Stimulated activated CD8-positive, alpha-beta memory T cell treated with anti-CD3 and anti-CD28 coated beads, Interleukin-15, amount 100 ng/mL, for 4 hours (primary cell): Measurements from ENCODE around the gene ATAD3B.
"Not testable (repeated sequence)": the region's sequence is repeated elsewhere in the genome, so short reads cannot be mapped to it uniquely, and the experiment has no call there.

Experiments used
- DNase-seq, 2 donors: peaks; one replicate each; pipeline ENCODE4 v3.0.0-alpha.2; 2020; ENCODE audit warnings: low read depth in 2 of 2

ATAD3B gene

GRCh38 chr1:1451696-1452364, 19.7 kb upstream of the ATAD3B start:
- DNase-seq: no peak

DNA sequence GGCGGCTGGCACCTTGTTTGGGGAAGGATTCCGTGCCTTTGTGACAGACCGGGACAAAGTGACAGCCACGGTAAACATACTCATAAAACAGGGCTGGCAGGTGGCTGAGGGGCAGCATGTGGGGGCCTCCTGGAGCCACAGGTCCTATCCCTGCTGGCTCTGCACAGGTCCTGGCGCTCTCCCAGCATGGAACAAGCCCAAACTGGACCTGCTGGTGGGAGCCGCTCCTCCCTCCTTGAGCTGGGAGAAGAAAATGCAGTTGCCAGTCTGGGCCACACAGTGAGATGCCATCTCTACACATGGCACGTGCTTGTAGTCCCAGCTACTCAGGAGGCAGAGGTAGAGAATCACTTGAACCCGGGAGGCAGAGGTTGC, 19.2 kb upstream of the ATAD3B start:
- not testable (repeated sequence) for DNase-seq

GRCh38 chr1:1452882-1453281, 18.7 kb upstream of the ATAD3B start:
- no peak for DNase-seq

DNA sequence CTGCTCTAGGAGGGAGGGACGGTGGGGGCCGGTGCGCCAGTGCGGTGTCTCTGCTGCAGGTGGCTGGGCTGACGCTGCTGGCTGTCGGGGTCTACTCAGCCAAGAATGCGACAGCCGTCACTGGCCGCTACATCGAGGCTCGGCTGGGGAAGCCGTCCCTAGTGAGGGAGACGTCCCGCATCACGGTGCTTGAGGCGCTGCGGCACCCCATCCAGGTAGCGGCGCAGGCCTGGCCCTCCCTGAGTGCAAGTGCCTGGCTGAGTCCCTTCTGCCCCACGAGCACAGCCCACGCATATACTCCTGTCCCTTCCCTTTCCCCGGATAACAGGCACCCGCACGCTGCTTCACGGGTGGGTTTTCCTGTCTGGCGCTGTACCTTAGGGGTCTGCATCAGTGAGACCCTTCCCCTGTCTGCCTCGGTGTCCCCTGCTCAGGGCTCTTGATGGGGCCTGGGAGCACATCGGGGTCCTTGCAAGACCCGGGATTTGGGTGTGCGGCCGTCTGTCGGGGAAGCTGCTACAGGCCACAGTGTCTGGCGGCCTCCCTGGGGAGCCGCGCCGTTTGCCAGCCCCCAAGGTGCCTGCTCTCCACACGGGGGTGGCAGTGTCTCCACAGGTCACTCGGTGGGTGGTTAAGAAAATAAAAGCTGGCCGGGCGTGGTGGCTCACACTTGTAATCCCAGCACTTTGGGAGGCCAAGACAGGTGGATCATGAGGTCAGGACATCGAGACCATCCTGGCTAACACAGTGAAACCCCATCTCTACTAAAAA, 17.1 kb upstream of the ATAD3B start:
- DNase-seq: not testable (repeated sequence)

DNA sequence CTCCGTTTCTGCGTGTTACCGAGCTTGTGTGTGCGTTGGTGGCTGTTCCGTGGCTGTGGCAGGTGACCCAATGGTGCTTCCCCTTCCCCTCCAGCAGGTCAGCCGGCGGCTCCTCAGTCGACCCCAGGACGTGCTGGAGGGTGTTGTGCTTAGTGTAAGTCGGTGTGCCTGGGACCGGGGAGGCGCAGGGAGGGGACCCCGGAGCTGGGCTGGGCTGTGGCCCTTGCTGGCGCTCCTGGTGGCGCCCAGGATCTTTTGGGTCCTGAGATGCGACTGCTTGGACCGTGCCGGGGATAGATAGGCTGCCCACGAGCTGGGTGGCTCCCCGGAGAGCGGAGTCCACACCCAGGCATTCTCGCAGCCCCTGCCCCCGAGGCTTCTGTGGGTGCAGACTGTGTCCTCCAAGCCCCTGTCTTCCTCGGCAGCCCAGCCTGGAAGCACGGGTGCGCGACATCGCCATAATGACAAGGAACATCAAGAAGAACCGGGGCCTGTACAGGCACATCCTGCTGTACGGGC, 16.1 kb upstream of the ATAD3B start:
- DNase-seq: no peak

DNA sequence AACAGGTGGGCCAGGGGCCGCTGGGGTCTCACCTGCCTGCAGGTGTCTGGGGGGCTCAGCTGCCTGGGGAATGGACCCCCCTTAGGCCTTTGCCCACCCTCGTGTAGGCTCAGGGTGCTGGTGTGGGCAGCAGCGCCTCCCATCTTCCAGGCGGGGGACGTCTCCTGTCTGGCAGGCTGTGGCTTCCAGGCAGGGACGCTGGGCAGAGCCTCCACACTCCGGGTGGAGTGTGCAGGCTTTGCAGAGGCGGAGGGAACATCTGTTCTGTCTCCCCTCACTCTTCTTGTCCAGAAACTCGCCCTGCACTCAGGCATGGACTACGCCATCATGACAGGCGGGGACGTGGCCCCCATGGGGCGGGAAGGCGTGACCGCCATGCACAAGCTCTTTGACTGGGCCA, 15.6 kb upstream of the ATAD3B start:
- DNase-seq: not testable (repeated sequence)

GRCh38 chr1:1456683-1457255, 14.8 kb upstream of the ATAD3B start:
- DNase-seq: not testable (repeated sequence)

- not testable (repeated sequence) for DNase-seq
Measured at GRCh38 chr1:1459156-1459555, 12.4 kb upstream of the ATAD3B start.

GRCh38 chr1:1459711-1460110, 11.9 kb upstream of the ATAD3B start:
- not testable (repeated sequence) for DNase-seq

GRCh38 chr1:1460540-1461130, 10.9 kb upstream of the ATAD3B start:
- no peak for DNase-seq

DNA sequence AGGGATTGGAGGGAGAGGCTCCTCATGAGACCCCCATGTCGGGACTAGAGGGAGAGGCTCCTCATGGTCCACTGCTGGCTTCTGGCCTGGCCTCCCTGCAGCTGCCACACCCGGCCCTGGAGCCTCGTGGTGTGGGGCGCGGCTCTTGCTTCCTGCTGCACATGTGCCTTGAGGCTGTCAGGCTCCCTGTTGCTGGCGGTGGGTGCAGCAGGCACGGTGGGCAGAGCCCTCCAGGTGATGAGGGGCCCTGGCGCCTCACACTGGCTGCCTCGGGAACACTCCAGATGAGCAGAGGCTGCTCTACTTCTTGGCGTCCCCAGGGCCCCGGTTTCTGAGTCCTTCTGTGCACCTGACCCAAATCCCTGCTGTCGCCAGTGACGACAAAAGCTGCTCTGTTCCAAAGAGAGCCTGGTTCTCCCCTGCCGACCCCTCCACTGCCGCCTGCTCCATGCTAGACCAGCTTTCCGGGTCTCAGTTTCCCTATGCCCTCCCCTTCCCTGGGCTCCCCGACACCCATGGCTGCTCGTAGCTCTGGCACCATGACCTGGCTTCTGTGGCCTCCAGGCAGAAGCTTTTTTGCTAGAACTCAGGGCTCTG, 9.7 kb upstream of the ATAD3B start:
- DNase-seq: no peak

GRCh38 chr1:1462318-1462966, 9.1 kb upstream of the ATAD3B start:
- DNase-seq: no peak

DNA sequence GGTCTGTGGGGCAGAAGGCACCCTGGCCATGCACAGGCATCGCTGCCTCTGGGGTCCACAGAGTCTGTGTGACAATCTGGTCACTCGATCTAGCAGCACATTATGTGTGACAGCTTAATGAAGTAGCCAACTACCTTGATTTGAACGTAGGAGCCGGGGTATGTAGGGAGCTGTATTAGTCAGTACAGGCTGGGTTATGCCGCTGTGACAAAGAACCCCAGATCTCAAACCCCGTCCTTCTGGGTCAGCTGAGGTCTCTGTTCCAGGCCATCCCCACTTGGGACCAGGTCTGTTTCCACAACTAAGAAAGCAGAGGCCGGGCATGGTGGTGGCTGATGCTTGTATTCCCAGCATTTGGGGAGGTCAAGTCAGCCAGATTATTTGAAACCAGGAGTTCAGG, 8.3 kb upstream of the ATAD3B start:
- DNase-seq: no peak

DNA sequence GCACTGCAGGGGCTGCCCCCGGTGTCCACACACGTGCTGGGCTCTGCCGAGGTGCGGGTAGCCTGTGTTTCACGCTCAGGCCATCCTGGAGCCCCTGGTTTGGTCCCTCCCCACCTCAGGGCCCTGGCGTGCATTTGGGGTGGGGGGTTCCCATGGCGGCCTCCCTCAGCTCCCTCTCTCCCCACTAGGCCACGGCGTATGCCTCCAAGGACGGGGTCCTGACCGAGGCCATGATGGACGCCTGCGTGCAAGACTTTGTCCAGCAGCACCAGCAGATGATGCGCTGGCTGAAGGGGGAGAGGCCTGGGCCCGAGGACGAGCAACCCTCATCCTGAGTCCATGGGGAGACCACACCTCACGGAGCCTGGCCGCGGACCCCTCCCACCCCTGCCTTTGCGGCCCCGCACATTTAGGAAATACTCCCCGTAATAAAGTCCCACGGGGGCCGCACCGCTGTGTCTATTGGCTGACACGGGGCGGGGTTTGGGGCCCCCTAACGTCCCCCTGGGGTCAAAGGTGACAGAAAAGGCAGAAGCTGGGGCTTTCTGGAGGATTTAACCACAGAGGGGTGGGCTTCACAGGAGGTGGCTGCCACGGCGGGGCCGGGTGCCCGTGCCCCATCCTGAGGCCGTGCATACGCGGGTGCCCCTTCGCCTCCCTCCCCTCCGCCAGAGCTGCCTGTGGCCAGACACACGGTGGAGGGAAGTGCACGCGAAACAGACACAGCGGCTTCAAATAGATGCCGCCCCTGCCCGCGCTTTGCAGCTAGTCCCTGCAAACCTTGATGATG, 3.2 kb upstream of the ATAD3B start:
- DNase-seq: not testable (repeated sequence)

GRCh38 chr1:1470626-1471388, 758 bp upstream of the ATAD3B start:
- DNase-seq: no peak

GRCh38 chr1:1472053-1472876, 700 bp downstream of the ATAD3B start:
- peak in 1 of 2 donors; percentile 19 for DNase-seq

DNA sequence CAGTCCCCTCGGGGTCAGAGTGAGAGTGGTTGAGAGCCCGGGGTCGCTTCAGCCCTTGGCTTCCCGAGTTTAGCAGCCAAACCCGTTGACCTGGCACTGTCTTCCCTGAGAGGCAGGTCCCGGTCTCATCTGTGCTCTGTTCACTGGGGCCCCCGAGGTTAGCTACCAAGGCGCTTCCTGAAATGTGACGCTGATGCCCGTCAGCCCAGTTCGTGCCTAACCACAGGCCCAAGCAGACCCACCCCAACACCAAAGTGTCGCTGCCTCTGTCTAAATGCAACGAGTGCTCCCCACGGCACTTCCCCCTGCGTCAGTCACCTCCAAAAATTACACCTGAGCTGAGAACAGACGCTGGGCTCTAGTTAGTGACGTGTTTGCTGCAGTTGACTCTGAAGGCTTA, 4.4 kb downstream of the ATAD3B start:
- DNase-seq: not testable (repeated sequence)

- DNase-seq: no peak
Measured at GRCh38 chr1:1477206-1477605, 5.6 kb downstream of the ATAD3B start.
